GM20000 (cell line): Measurements from ENCODE around the gene MTOR.
A peak's percentile ranks its signal among the peaks of the same experiment; 100 is the strongest.
"Not testable (repeated sequence)": the region's sequence is repeated elsewhere in the genome, so short reads cannot be mapped to it uniquely, and the experiment has no call there.

Source experiments
- DNase-seq: peaks from one replicate; pipeline ENCODE4 v3.0.0; 2012; ENCODE audit warnings: low spot score
- CTCF ChIP-seq: IDR thresholded peaks from 2 replicates; pipeline ENCODE4 v1.5.1; 2012; ENCODE audit warnings: mild to moderate bottlenecking, control low read depth; ENCODE audit errors: extremely low read depth, missing control alignments

Gene MTOR

GRCh38 chr1:11279630-11280029, 17.3 kb upstream of the MTOR start:
- no peak for TF ChIP-seq CTCF
- no peak for DNase-seq

GRCh38 chr1:11279152-11279551, 16.8 kb upstream of the MTOR start:
- no peak for TF ChIP-seq CTCF
- DNase-seq: no peak

GRCh38 chr1:11273595-11274234, 11.4 kb upstream of the MTOR start:
- no peak for DNase-seq
- no peak for TF ChIP-seq CTCF

- no peak for TF ChIP-seq CTCF
- peak; percentile 97 for DNase-seq
These were observed 10.7 kb upstream of the MTOR start, which contains the start of gene UBIAD1 for GRCh38 chr1:11272832-11273594. Gene UBIAD1 (plus strand): TSS chr1:11273198. CDS start chr1:11273532, 334 bp downstream.

- no peak for DNase-seq
- TF ChIP-seq CTCF: no peak
These were observed 10.1 kb upstream of the MTOR start for GRCh38 chr1:11272544-11272831.

- not testable (repeated sequence) for DNase-seq
These were observed 5.3 kb upstream of the MTOR start for GRCh38 chr1:11267350-11268337.

GRCh38 chr1:11266268-11267074, 4.1 kb upstream of the MTOR start:
- TF ChIP-seq CTCF: no peak
- no peak for DNase-seq
